Measurements from ENCODE around the gene PKNOX2. TPM values are rescaled to one million over a fixed set of nuclear protein-coding genes. Genes with fewer than 3 reads are reported as not detected.

PKNOX2 gene
- total RNA-seq, 4 donors from 2014 or later = 0.40 to 5.9 (median 1.1) TPM; not detected in 1

- TF ChIP-seq POLR2A (IDR thresholded peaks at IDR 0.05) (no peak), CTCF (IDR thresholded peaks at IDR 0.05) (no peak)
- 73 to 80% methylated on average over 4 to 7 of the region's 9 CpGs for WGBS, 2 donors
These were observed 271.1 kb downstream of the PKNOX2 start for GRCh38 chr11:125435461-125436238.

GRCh38 chr11:125441648-125442410, 277.3 kb downstream of the PKNOX2 start:
- TF ChIP-seq CTCF (IDR thresholded peaks at IDR 0.05) = no peak
- no peak for TF ChIP-seq POLR2A (IDR thresholded peaks at IDR 0.05)
- no peak for DNase-seq
- WGBS, 2 donors = 64% methylated on average over 10 to 11 of the region's 11 CpGs
- peaks cover 0 to 18% (median 0%) of the 10 kb centered on the region in 3 donors for H3K36me3 ChIP-seq
- intact Hi-C loops (cut with DNase I) = no loop called here
- no peaks in the 10 kb centered on the region for H3K9me3 ChIP-seq
- H3K27ac ChIP-seq = no peak overlapping the region
- H3K27me3 ChIP-seq = no peaks in the 10 kb centered on the region
- H3K4me3 ChIP-seq = no peak overlapping the region
- no peaks in the 10 kb centered on the region for H3K4me1 ChIP-seq

More at GRCh38 chr11:125435461-125436238, 271.1 kb downstream of the PKNOX2 start:
- H3K4me1 ChIP-seq = no peaks in the 10 kb centered on the region
- DNase-seq = no peak
- intact Hi-C loops (cut with DNase I) = no loop called here
- no peaks in the 10 kb centered on the region for H3K9me3 ChIP-seq
- no peaks in the 10 kb centered on the region for H3K36me3 ChIP-seq
- H3K27me3 ChIP-seq = no peaks in the 10 kb centered on the region
- no peak overlapping the region for H3K27ac ChIP-seq
- H3K4me3 ChIP-seq = no peak overlapping the region

- TF ChIP-seq POLR2A (IDR thresholded peaks at IDR 0.05) (no peak), CTCF (IDR thresholded peaks at IDR 0.05) (no peak)
- intact Hi-C loops (cut with DNase I) = no loop called here
- 93 to 98% methylated on average over 6 of the region's 6 CpGs for WGBS, 2 donors
- no peaks in the 10 kb centered on the region for H3K27me3 ChIP-seq
- no peak overlapping the region for H3K27ac ChIP-seq
- H3K4me3 ChIP-seq = no peak overlapping the region
- peaks cover 0 to 18% (median 0%) of the 10 kb centered on the region in 3 donors for H3K36me3 ChIP-seq
- no peaks in the 10 kb centered on the region for H3K4me1 ChIP-seq
- no peak for DNase-seq
- no peaks in the 10 kb centered on the region for H3K9me3 ChIP-seq
These were observed 278.4 kb downstream of the PKNOX2 start for GRCh38 chr11:125442946-125443345.

GRCh38 chr11:125443767-125444311, 279.3 kb downstream of the PKNOX2 start:
- H3K27me3 ChIP-seq = no peaks in the 10 kb centered on the region
- DNase-seq = no peak
- WGBS, 2 donors = 49 to 64% methylated on average over 6 to 7 of the region's 10 CpGs
- no peak overlapping the region for H3K27ac ChIP-seq
- H3K9me3 ChIP-seq = no peaks in the 10 kb centered on the region
- no peaks in the 10 kb centered on the region for H3K4me1 ChIP-seq
- TF ChIP-seq POLR2A (IDR thresholded peaks at IDR 0.05) = no peak
- no peak for TF ChIP-seq CTCF (IDR thresholded peaks at IDR 0.05)
- intact Hi-C loops (cut with DNase I) = no loop called here
- peaks cover 0 to 18% (median 0%) of the 10 kb centered on the region in 3 donors for H3K36me3 ChIP-seq
- H3K4me3 ChIP-seq = no peak overlapping the region

DNA sequence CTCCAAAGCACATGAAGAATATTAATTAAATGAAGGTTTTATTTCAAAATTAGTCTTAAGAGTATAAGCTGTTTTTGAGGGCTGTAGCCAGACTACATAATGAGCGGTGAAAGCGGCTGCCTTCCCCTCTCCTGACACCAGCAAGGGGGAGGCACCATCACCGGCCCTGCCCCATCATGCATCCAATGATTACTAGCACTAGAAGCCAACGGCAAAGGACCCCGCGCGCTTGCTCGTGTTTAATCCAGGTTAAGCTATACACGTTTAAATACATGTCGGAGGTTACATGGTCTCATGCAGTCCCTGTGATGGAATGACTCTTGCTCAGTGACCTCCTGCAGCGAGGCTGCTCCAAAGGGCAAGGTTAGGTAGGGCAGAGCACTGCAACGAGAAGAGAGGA, 281.2 kb downstream of the PKNOX2 start:
- H3K27me3 ChIP-seq = no peaks in the 10 kb centered on the region
- H3K27ac ChIP-seq = no peak overlapping the region
- H3K9me3 ChIP-seq = no peaks in the 10 kb centered on the region
- no peaks in the 10 kb centered on the region for H3K4me1 ChIP-seq
- no peak for DNase-seq
- no peak overlapping the region for H3K4me3 ChIP-seq
- WGBS, 2 donors = 87 to 88% methylated on average over 11 to 12 of the region's 12 CpGs
- peaks cover 0 to 18% (median 0%) of the 10 kb centered on the region in 3 donors for H3K36me3 ChIP-seq
- intact Hi-C loops (cut with DNase I) = no loop called here
- no peak for TF ChIP-seq POLR2A (IDR thresholded peaks at IDR 0.05)
- no peak for TF ChIP-seq CTCF (IDR thresholded peaks at IDR 0.05)

All from esophagus squamous epithelium (tissue), 5 donors.